Liver (tissue), 9 donors: ENCODE measurements around the gene ZNF552. TPM values are rescaled to one million over a fixed set of nuclear protein-coding genes. Genes with fewer than 3 reads are reported as not detected.
"Not testable (repeated sequence)": the region's sequence is repeated elsewhere in the genome, so short reads cannot be mapped to it uniquely, and the experiment has no call there.

ENCODE experiments used
- DNase-seq: peaks from one replicate; pipeline ENCODE4 v3.0.0-alpha.2; 2017; ENCODE audit warnings: low spot score
- H3K27ac ChIP-seq, 2 donors: one replicate each; pipeline ENCODE4 v1.7.0; 2013; ENCODE audit warnings: inconsistent platforms in 2 of 2, low read length in 2 of 2, control low read depth in 1 of 2, low read depth in 1 of 2, mild to moderate bottlenecking in 1 of 2
- H3K27me3 ChIP-seq, 4 donors: one replicate each; pipeline versions ENCODE4 v1.6.1 to v1.7.0; 2013; ENCODE audit warnings: low read length in 3 of 4, inconsistent platforms in 1 of 4, mild to moderate bottlenecking in 1 of 4, moderate library complexity in 1 of 4; ENCODE audit not compliant: control insufficient read depth in 4 of 4, insufficient read depth in 4 of 4
- H3K36me3 ChIP-seq, 4 donors: one replicate each; pipeline versions ENCODE4 v1.6.1 to v1.7.0; 2013; ENCODE audit warnings: low read length in 3 of 4, mild to moderate bottlenecking in 3 of 4, low read depth in 1 of 4, moderate library complexity in 1 of 4; ENCODE audit not compliant: control insufficient read depth in 4 of 4, insufficient read depth in 3 of 4
- H3K4me1 ChIP-seq, 4 donors: one replicate each; pipeline versions ENCODE4 v1.6.1 to v1.7.0; 2013; ENCODE audit warnings: low read length in 3 of 4, mild to moderate bottlenecking in 3 of 4, moderate library complexity in 1 of 4; ENCODE audit not compliant: control insufficient read depth in 4 of 4, insufficient read depth in 4 of 4
- H3K4me3 ChIP-seq, 3 donors: one replicate each; pipeline versions ENCODE4 v1.6.1 to v1.7.0; 2013; ENCODE audit warnings: low read length in 3 of 3, control low read depth in 1 of 3, low read depth in 1 of 3, mild to moderate bottlenecking in 1 of 3
- H3K9ac ChIP-seq, 2 donors: one replicate each; pipeline ENCODE4 v1.7.0; 2013; ENCODE audit warnings: low read length in 2 of 2, mild to moderate bottlenecking in 2 of 2, moderate library complexity in 2 of 2, control low read depth in 1 of 2, low read depth in 1 of 2
- H3K9me3 ChIP-seq, 4 donors: one replicate each; pipeline versions ENCODE4 v1.6.1 to v1.7.0; 2013; ENCODE audit warnings: low read length in 3 of 4; ENCODE audit not compliant: control insufficient read depth in 4 of 4
- EGR1 ChIP-seq, 2 donors: IDR thresholded peaks; 2 replicates each; pipeline ENCODE4 v1.6.1; 2016 to 2018; ENCODE audit warnings: antibody characterized with exemption in 2 of 2, low read depth in 2 of 2
- FOXA1 ChIP-seq: IDR thresholded peaks from 2 replicates; pipeline ENCODE4 v1.6.1; 2016; ENCODE audit warnings: antibody characterized with exemption
- FOXA2 ChIP-seq: IDR thresholded peaks from 2 replicates; pipeline ENCODE4 v1.6.1; 2016; ENCODE audit warnings: antibody characterized with exemption
- GABPA ChIP-seq, 2 donors: IDR thresholded peaks in 1 of 2; conservative IDR thresholded peaks in 1 of 2; 2 replicates each; pipeline ENCODE4 v1.6.1; 2016; ENCODE audit warnings: antibody characterized with exemption in 2 of 2, mild to moderate bottlenecking in 1 of 2, moderate library complexity in 1 of 2
- HNF4A ChIP-seq, 2 donors: conservative IDR thresholded peaks; 2 replicates each; pipeline ENCODE4 v1.6.1; 2016; ENCODE audit warnings: antibody characterized with exemption in 2 of 2, mild to moderate bottlenecking in 2 of 2
- HNF4G ChIP-seq: IDR thresholded peaks from 2 replicates; pipeline ENCODE4 v1.6.1; 2016; ENCODE audit warnings: antibody characterized with exemption
- JUND ChIP-seq, 2 donors: IDR thresholded peaks; 2 replicates each; pipeline ENCODE4 v1.6.1; 2016; ENCODE audit warnings: antibody characterized with exemption in 2 of 2
- NR2F2 ChIP-seq: IDR thresholded peaks from 2 replicates; pipeline ENCODE4 v1.6.1; 2016; ENCODE audit warnings: antibody characterized with exemption
- RXRA ChIP-seq, 2 donors: IDR thresholded peaks; 2 replicates each; pipeline ENCODE4 v1.6.1; 2017 to 2018; ENCODE audit warnings: antibody characterized with exemption in 2 of 2, mild to moderate bottlenecking in 1 of 2
- SP1 ChIP-seq: IDR thresholded peaks from 2 replicates; pipeline ENCODE4 v1.6.1; 2018; ENCODE audit warnings: antibody characterized with exemption, mild to moderate bottlenecking
- YY1 ChIP-seq: IDR thresholded peaks from 2 replicates; pipeline ENCODE4 v1.6.1; 2016; ENCODE audit warnings: antibody characterized with exemption, mild to moderate bottlenecking
- WGBS: extraction: QIAGEN DNeasy Blood & Tissue Kit; methylation state at CpG from one replicate; pipeline ENCODE4 v1.1.7; 2013; 5-methylcytosine and 5-hydroxymethylcytosine counted together
- polyA plus RNA-seq, 2 donors: library from polyadenylated mRNA; stranded (reverse) in 1 of 2; unstranded in 1 of 2; fragments of 200-250 nt in 1 of 2; fragments of >200 nt in 1 of 2; fragmentation: Nextera tagmentation in 1 of 2; extraction: Ambion mirVana in 1 of 2; gene quantifications; one replicate each; pipeline versions ENCODE4 v1.2.1 to v1.2.3, GENCODE V29; 2013 to 2015
- total RNA-seq, 2 donors: library from RNA; depleted of rRNA; stranded (reverse); fragments of >200 nt; gene quantifications; one replicate each; pipeline ENCODE4 v1.2.3, GENCODE V29; 2014
- TF ChIP-seq, protein P1 (sequence below): IDR thresholded peaks from 2 replicates; pipeline ENCODE4 v1.6.1; 2016; ENCODE audit warnings: antibody characterized with exemption
- TF ChIP-seq, protein P2 (sequence below): IDR thresholded peaks from 2 replicates; pipeline ENCODE4 v1.6.1; 2016; ENCODE audit warnings: antibody characterized with exemption
- TF ChIP-seq, protein P3 (sequence below): IDR thresholded peaks from 2 replicates; pipeline ENCODE4 v1.6.1; 2016; ENCODE audit warnings: antibody characterized with exemption
- TF ChIP-seq, protein P4 (sequence below): IDR thresholded peaks from 2 replicates; pipeline ENCODE4 v1.6.1; 2016; ENCODE audit warnings: antibody characterized with exemption, mild to moderate bottlenecking
- TF ChIP-seq, protein P5 (sequence below): fragments of 150-350 bp; IDR thresholded peaks from 2 replicates; pipeline ENCODE4 v1.5.1; 2017; ENCODE audit warnings: improper control_type of control experiment, low read depth, low read length; ENCODE audit not compliant: missing input control
- donor health status: healthy.
- donor health status: healthy.
- donor health status: healthy.
- donor health status: healthy.
- donor health status: healthy.

The ZNF552 gene
- total and polyA plus RNA-seq, 4 donors: 3.1 to 16.1 (median 5.4) TPM

DNA sequence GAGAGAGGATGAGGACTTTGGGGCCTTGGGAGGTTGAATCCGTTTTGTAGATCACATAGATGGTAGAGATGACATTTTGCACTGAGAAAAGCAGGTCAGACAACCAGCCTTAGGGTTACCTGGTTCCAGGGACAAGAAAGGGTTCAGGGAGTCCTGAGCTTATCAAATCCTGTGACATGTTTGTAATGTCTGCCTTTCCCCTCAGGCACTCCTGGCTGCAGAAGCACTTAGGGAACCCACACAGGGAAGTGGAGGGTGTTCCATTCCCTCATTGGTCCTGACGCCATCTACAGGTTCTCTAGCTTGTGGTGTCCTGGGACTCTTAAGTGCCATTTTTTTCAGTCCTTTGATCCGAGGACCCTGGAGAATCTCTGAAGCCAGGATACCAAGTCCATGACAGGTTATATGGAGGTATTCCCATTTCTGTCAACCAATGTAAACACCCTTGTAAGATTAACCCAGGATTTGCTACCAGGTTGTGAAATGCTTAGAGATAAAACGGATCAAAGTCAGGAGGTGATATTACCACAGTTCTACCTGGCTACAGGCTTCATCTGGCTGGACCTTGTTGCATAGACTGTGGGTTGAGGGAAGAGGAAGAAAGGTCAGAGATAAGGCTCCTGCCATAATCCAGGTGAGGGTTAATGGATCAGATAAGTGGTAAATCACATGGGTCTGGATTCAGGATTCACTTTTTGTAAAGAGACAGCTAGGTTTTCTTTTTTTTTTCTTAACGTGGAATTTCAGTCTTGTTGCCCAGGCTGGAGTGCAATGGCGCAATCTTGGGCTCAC is 37.3 kb upstream of the ZNF552 start:
- Histone ChIP-seq H3K4me1 (peaks cover 4 to 14% (median 10%) of the 10 kb centered on the region in 4 donors), H3K36me3 (peaks cover 1 to 11% (median 5%) of the 10 kb centered on the region in 4 donors)
- not testable (repeated sequence) for H3K27ac ChIP-seq, H3K27me3 ChIP-seq, H3K9ac ChIP-seq, H3K9me3 ChIP-seq, DNase-seq, H3K4me3 ChIP-seq
- 65% methylated on average over 5 of the region's 6 CpGs for whole genome bisulfite sequencing
- peak in 1 of 2 donors; percentile 34 for TF ChIP-seq HNF4A (conservative IDR thresholded peaks at IDR 0.05)

DNA sequence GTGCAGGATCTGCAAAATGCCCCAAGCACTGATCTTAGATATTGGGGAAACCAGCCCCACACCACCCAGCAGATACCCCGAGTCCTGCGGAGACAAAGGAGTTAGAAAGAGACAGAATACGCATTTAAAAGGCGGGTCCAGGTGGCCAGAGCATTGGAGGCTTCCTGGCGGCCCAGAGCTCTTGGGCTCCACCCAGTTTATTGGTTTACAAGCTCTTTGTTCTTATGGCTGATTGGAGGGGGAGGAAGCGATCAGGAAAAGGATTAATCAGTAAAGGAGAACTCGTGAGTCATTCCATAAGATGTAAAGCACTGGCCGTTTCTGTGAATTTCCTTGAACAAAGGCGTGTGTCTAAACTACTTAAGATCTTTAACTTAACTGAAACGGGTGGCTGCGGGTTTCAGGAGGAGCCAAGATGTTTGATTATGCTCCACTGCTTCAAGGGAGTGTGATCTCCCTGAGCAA is 35.9 kb upstream of the ZNF552 start:
- Histone ChIP-seq H3K36me3 (peaks cover 0 to 9% (median under 1%) of the 10 kb centered on the region in 4 donors), H3K27me3 (no peaks in the 10 kb centered on the region), H3K4me3 (peak overlapping the region; percentile 53 to 92 (median 89)), H3K9ac (peak overlapping the region in 1 of 2 donors; percentile 68), H3K4me1 (peaks cover 4 to 14% (median 10%) of the 10 kb centered on the region in 4 donors), H3K9me3 (peaks cover 0 to 2% (median 0%) of the 10 kb centered on the region in 4 donors), H3K27ac (peak overlapping the region in 1 of 2 donors; percentile 69)
- WGBS: 26% methylated on average over 11 of the region's 11 CpGs
- no peak for TF ChIP-seq YY1
- no peak for TF ChIP-seq RXRA (IDR thresholded peaks at IDR 0.05)
- TF ChIP-seq, protein P1, sequence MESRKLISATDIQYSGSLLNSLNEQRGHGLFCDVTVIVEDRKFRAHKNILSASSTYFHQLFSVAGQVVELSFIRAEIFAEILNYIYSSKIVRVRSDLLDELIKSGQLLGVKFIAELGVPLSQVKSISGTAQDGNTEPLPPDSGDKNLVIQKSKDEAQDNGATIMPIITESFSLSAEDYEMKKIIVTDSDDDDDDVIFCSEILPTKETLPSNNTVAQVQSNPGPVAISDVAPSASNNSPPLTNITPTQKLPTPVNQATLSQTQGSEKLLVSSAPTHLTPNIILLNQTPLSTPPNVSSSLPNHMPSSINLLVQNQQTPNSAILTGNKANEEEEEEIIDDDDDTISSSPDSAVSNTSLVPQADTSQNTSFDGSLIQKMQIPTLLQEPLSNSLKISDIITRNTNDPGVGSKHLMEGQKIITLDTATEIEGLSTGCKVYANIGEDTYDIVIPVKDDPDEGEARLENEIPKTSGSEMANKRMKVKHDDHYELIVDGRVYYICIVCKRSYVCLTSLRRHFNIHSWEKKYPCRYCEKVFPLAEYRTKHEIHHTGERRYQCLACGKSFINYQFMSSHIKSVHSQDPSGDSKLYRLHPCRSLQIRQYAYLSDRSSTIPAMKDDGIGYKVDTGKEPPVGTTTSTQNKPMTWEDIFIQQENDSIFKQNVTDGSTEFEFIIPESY: no peak
- no peak for TF ChIP-seq SP1
- no peak for TF ChIP-seq JUND (IDR thresholded peaks at IDR 0.05)
- TF ChIP-seq, protein P2, sequence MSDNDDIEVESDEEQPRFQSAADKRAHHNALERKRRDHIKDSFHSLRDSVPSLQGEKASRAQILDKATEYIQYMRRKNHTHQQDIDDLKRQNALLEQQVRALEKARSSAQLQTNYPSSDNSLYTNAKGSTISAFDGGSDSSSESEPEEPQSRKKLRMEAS: no peak
- no peak for TF ChIP-seq EGR1 (IDR thresholded peaks at IDR 0.05; ENCODE audit: low read depth in 2 of 2)
- TF ChIP-seq GABPA (IDR thresholded peaks at IDR 0.05 in 1 of 2, conservative IDR thresholded peaks at IDR 0.05 in 1 of 2): no peak
- TF ChIP-seq, protein P3, sequence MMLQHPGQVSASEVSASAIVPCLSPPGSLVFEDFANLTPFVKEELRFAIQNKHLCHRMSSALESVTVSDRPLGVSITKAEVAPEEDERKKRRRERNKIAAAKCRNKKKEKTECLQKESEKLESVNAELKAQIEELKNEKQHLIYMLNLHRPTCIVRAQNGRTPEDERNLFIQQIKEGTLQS: no peak
- TF ChIP-seq FOXA2: no peak
- TF ChIP-seq HNF4A (conservative IDR thresholded peaks at IDR 0.05): no peak
- TF ChIP-seq, protein P4, sequence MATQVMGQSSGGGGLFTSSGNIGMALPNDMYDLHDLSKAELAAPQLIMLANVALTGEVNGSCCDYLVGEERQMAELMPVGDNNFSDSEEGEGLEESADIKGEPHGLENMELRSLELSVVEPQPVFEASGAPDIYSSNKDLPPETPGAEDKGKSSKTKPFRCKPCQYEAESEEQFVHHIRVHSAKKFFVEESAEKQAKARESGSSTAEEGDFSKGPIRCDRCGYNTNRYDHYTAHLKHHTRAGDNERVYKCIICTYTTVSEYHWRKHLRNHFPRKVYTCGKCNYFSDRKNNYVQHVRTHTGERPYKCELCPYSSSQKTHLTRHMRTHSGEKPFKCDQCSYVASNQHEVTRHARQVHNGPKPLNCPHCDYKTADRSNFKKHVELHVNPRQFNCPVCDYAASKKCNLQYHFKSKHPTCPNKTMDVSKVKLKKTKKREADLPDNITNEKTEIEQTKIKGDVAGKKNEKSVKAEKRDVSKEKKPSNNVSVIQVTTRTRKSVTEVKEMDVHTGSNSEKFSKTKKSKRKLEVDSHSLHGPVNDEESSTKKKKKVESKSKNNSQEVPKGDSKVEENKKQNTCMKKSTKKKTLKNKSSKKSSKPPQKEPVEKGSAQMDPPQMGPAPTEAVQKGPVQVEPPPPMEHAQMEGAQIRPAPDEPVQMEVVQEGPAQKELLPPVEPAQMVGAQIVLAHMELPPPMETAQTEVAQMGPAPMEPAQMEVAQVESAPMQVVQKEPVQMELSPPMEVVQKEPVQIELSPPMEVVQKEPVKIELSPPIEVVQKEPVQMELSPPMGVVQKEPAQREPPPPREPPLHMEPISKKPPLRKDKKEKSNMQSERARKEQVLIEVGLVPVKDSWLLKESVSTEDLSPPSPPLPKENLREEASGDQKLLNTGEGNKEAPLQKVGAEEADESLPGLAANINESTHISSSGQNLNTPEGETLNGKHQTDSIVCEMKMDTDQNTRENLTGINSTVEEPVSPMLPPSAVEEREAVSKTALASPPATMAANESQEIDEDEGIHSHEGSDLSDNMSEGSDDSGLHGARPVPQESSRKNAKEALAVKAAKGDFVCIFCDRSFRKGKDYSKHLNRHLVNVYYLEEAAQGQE: no peak
- TF ChIP-seq HNF4G: no peak
- TF ChIP-seq, protein P5, sequence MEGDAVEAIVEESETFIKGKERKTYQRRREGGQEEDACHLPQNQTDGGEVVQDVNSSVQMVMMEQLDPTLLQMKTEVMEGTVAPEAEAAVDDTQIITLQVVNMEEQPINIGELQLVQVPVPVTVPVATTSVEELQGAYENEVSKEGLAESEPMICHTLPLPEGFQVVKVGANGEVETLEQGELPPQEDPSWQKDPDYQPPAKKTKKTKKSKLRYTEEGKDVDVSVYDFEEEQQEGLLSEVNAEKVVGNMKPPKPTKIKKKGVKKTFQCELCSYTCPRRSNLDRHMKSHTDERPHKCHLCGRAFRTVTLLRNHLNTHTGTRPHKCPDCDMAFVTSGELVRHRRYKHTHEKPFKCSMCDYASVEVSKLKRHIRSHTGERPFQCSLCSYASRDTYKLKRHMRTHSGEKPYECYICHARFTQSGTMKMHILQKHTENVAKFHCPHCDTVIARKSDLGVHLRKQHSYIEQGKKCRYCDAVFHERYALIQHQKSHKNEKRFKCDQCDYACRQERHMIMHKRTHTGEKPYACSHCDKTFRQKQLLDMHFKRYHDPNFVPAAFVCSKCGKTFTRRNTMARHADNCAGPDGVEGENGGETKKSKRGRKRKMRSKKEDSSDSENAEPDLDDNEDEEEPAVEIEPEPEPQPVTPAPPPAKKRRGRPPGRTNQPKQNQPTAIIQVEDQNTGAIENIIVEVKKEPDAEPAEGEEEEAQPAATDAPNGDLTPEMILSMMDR: no peak
- no peak for TF ChIP-seq NR2F2
- TF ChIP-seq FOXA1: no peak
- DNase-seq: no peak
